Large intestine (tissue), 3 donors: ENCODE results near the gene KIF9. TPM values are rescaled to one million over a fixed set of nuclear protein-coding genes. Genes with fewer than 3 reads are reported as not detected.
"Not testable (repeated sequence)": the region's sequence is repeated elsewhere in the genome, so short reads cannot be mapped to it uniquely, and the experiment has no call there.

Experiments used
- DNase-seq, 2 donors: peaks; one replicate each; pipeline versions ENCODE4 v3.0.0 to v3.0.0-alpha.2; 2013
- H3K27ac ChIP-seq: one replicate; pipeline ENCODE4 v1.5.1; 2013; ENCODE audit warnings: low read length
- H3K27me3 ChIP-seq: 2 replicates; pipeline ENCODE4 v1.6.1; 2013; ENCODE audit warnings: low read length; ENCODE audit not compliant: control insufficient read depth, insufficient read depth
- H3K36me3 ChIP-seq: 2 replicates; pipeline ENCODE4 v1.6.1; 2013; ENCODE audit warnings: low read length; ENCODE audit not compliant: control insufficient read depth, insufficient read depth
- H3K4me1 ChIP-seq: one replicate; pipeline ENCODE4 v1.6.1; 2013; ENCODE audit warnings: low read length; ENCODE audit not compliant: control insufficient read depth, insufficient read depth
- H3K4me3 ChIP-seq: one replicate; pipeline ENCODE4 v1.5.1; 2013; ENCODE audit warnings: low read length
- H3K9me3 ChIP-seq: one replicate; pipeline ENCODE4 v1.6.1; 2013; ENCODE audit warnings: mild to moderate bottlenecking, low read depth, low read length, moderate library complexity; ENCODE audit not compliant: control insufficient read depth
- WGBS: methylation state at CpG from one replicate; pipeline ENCODE4 v1.1.5; 2013; ENCODE audit warnings: low lambda C conversion rate; ENCODE audit not compliant: insufficient coverage; 5-methylcytosine and 5-hydroxymethylcytosine counted together
- polyA plus RNA-seq: library from polyadenylated mRNA; unstranded; fragments of 120-200 nt; gene quantifications from one replicate; pipeline ENCODE4 v1.2.1, GENCODE V29; 2013

KIF9 gene
- polyA plus RNA-seq, 1 donor: 11.2 TPM

- Histone ChIP-seq H3K9me3 (peaks cover 2% of the 10 kb centered on the region), H3K4me3 (no peak overlapping the region), H3K27ac (no peak overlapping the region), H3K36me3 (no peaks in the 10 kb centered on the region), H3K4me1 (no peaks in the 10 kb centered on the region), H3K27me3 (no peaks in the 10 kb centered on the region)
- WGBS: 80% methylated on average over 2 of the region's 8 CpGs
- DNase-seq: no peak
Measured at GRCh38 chr3:47314056-47314764, 31.6 kb upstream of the KIF9 start.

GRCh38 chr3:47313341-47314055 is 30.9 kb upstream of the KIF9 start:
- no peaks in the 10 kb centered on the region for H3K27me3 ChIP-seq
- no CpG with 5 or more reads among the region's 1 CpG for WGBS
- no peaks in the 10 kb centered on the region for H3K36me3 ChIP-seq
- no peaks in the 10 kb centered on the region for H3K4me1 ChIP-seq
- no peak overlapping the region for H3K27ac ChIP-seq
- no peak overlapping the region for H3K4me3 ChIP-seq
- H3K9me3 ChIP-seq: peaks cover 4% of the 10 kb centered on the region
- DNase-seq: no peak

GRCh38 chr3:47310391-47310790 is 27.8 kb upstream of the KIF9 start:
- no peaks in the 10 kb centered on the region for H3K4me1 ChIP-seq
- 90% methylated on average over 2 of the region's 4 CpGs for WGBS
- H3K27me3 ChIP-seq: no peaks in the 10 kb centered on the region
- no peaks in the 10 kb centered on the region for H3K36me3 ChIP-seq
- H3K27ac ChIP-seq: no peak overlapping the region
- H3K4me3 ChIP-seq: no peak overlapping the region
- H3K9me3 ChIP-seq: peaks cover 4% of the 10 kb centered on the region
- no peak for DNase-seq

- not testable (repeated sequence) for H3K36me3 ChIP-seq, H3K27me3 ChIP-seq, H3K4me3 ChIP-seq, H3K9me3 ChIP-seq, H3K27ac ChIP-seq, H3K4me1 ChIP-seq, DNase-seq
- no CpG with 5 or more reads among the region's 28 CpGs for WGBS
Measured at GRCh38 chr3:47309231-47309630, 26.6 kb upstream of the KIF9 start.

- H3K27ac ChIP-seq: no peak overlapping the region
- no peak overlapping the region for H3K4me3 ChIP-seq
- no peaks in the 10 kb centered on the region for H3K4me1 ChIP-seq
- WGBS: 100% methylated on average over 1 of the region's 2 CpGs
- H3K9me3 ChIP-seq: peaks cover 4% of the 10 kb centered on the region
- DNase-seq: no peak
- no peaks in the 10 kb centered on the region for H3K36me3 ChIP-seq
- no peaks in the 10 kb centered on the region for H3K27me3 ChIP-seq
Measured at GRCh38 chr3:47306022-47306421, 23.4 kb upstream of the KIF9 start.

GRCh38 chr3:47301456-47301855 is 18.9 kb upstream of the KIF9 start:
- Histone ChIP-seq H3K4me1 (peaks cover 5% of the 10 kb centered on the region), H3K27ac (no peak overlapping the region), H3K27me3 (no peaks in the 10 kb centered on the region), H3K9me3 (no peaks in the 10 kb centered on the region), H3K4me3 (no peak overlapping the region), H3K36me3 (no peaks in the 10 kb centered on the region)
- DNase-seq: no peak

GRCh38 chr3:47299381-47300318 is 17.1 kb upstream of the KIF9 start:
- peak overlapping the region; percentile 58 for H3K27ac ChIP-seq
- H3K4me1 ChIP-seq: peaks cover 5% of the 10 kb centered on the region
- H3K9me3 ChIP-seq: no peaks in the 10 kb centered on the region
- no peaks in the 10 kb centered on the region for H3K36me3 ChIP-seq
- WGBS: 85% methylated on average over 4 of the region's 9 CpGs
- DNase-seq: peak; percentile 48
- no peaks in the 10 kb centered on the region for H3K27me3 ChIP-seq
- no peak overlapping the region for H3K4me3 ChIP-seq

GRCh38 chr3:47298439-47298838 is 15.8 kb upstream of the KIF9 start:
- WGBS: 100% methylated on average over 2 of the region's 3 CpGs
- Histone ChIP-seq H3K27me3 (no peaks in the 10 kb centered on the region), H3K27ac (no peak overlapping the region), H3K36me3 (no peaks in the 10 kb centered on the region), H3K4me3 (no peak overlapping the region), H3K9me3 (no peaks in the 10 kb centered on the region), H3K4me1 (peaks cover 5% of the 10 kb centered on the region)
- no peak for DNase-seq

GRCh38 chr3:47296562-47297302 is 14.1 kb upstream of the KIF9 start:
- DNase-seq: no peak
- no CpG with 5 or more reads among the region's 2 CpGs for WGBS
- no peaks in the 10 kb centered on the region for H3K27me3 ChIP-seq
- H3K36me3 ChIP-seq: no peaks in the 10 kb centered on the region
- H3K9me3 ChIP-seq: no peaks in the 10 kb centered on the region
- H3K27ac ChIP-seq: no peak overlapping the region
- peaks cover 5% of the 10 kb centered on the region for H3K4me1 ChIP-seq
- H3K4me3 ChIP-seq: no peak overlapping the region

GRCh38 chr3:47295976-47296375 is 13.4 kb upstream of the KIF9 start:
- Histone ChIP-seq H3K27me3 (no peaks in the 10 kb centered on the region), H3K36me3 (no peaks in the 10 kb centered on the region), H3K9me3 (no peaks in the 10 kb centered on the region), H3K27ac (no peak overlapping the region), H3K4me1 (peaks cover 5% of the 10 kb centered on the region), H3K4me3 (no peak overlapping the region)
- DNase-seq: no peak
- no CpG with 5 or more reads among the region's 6 CpGs for WGBS
